Activated CD8-positive, alpha-beta memory T cell treated with anti-CD3 and anti-CD28 coated beads for 1 hour (primary cell): ENCODE results near the gene FBP2.
A peak's percentile ranks its signal among the peaks of the same experiment; 100 is the strongest.
"Not testable (repeated sequence)": the region's sequence is repeated elsewhere in the genome, so short reads cannot be mapped to it uniquely, and the experiment has no call there.

ENCODE experiments used
- DNase-seq, 2 donors: peaks; one replicate each; pipeline ENCODE4 v3.0.0-alpha.2; 2020; ENCODE audit warnings: low read depth in 1 of 2; ENCODE audit errors: extremely low read depth in 1 of 2

FBP2 gene

DNA sequence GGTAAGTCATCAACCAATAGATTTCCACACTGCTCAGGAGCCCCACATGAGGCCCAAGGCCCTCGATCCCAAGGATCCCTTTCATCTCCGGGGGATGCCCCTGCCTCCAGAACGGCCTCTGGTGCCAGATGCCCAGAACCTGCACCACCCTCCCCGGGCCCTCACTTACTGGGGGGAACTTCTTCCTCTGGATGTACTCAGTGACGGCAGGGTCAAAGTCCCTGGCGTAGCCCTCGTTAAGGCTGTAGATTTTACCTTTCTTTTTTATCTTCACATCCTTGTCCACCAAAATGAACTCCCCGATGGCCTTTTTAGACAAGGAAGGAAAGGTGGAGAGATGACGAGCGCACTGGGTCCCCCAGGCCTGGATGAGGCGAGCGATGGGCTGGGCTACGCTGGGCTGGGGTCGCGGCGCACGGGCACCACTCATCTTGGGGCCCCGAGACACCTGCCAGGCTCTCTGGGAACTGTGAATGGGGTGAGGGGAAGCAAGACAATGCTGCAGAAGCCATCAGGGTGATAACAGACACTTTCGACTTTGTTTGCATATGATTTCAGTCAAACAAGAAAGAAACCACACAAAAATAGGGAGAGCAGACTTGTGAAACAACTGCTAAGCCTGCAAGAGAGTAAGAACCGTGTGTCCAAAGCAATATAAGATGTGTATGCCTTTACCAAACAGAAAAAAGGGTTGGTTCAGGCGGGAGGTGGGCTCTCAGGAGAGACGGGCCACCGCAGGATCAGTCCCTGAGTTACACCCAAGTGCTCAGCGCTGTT is 13.2 kb upstream of the FBP2 start:
- no peak for DNase-seq

DNA sequence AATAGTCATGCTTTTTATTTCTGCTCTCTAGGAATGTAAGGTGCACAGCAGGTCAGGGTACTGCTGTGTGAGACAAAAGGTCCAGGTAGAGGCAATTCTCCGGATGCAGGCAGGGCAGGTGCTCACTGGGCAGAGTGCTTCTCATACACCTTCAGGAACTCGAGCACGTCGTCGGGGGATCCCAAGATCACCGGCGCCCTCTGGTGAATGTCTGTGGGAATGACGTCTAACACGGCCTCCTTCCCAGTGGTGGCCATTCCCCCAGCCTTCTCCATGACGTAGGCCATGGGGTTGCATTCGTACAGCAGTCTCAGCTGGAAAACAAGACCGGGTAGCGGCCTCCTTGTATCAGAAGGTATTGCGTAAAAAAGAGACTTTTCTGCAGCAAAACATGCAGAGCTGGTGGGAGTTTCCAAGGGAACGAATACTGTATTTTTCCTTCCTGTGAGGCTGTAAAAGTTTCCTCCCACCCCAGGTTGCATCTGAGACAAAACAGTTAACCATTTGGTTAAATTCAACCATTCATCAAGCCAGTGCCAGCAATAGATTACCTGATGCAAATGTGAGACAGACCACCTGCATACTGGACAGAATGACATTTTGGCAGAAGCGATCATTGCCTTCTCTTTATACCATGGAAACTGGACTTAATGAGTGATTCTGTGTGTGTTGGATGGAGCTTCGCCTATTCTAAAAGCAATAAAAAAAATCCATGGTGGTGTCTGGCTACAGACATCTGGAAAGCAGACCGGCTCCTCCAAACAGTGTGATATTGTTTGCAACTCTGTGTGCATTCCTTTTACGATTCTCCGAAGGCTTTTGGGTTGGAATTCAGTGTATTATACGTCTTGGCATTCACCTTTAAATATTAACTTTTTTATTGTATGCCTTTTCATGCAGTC is 9.9 kb upstream of the FBP2 start:
- peak; percentile 17 to 22 for DNase-seq

DNA sequence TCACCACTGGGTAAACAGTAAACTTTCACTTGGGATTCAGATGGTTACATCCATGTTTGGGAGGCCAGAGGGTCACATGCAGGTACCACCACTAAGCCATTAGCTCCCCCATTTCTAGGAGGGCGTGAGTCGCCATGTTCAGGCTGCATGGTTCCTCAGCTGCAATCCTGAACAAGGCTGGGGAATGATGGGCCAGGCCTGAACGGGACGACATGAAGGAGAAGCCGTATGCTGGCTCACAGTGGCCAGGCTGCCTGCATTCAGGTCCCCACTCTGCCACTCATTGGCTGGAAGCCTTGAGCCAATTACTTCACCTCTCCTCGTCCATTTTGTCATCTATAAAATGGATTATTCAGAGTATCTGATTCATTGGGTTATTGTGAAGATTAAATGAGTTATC is 9.0 kb upstream of the FBP2 start:
- DNase-seq = no peak

DNA sequence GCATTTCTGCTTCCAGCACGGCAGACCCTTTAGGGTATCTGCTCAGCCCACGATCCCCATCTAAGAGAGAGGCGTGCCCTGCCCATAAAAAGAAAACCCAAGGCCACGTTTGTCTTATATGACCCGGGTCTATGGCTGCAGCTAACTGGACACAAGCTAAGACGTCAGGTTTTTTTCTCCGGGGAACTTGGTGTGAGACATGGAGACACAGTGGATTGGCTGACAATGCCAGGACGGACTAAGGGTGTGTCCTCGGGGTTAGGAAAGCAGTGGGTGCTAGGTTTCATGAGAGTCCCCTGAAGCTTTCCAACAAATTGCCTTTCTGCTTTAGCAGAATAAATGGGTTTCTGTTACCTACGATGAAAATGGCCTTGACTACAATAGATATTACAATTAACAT is 7.1 kb upstream of the FBP2 start:
- DNase-seq = no peak

DNA sequence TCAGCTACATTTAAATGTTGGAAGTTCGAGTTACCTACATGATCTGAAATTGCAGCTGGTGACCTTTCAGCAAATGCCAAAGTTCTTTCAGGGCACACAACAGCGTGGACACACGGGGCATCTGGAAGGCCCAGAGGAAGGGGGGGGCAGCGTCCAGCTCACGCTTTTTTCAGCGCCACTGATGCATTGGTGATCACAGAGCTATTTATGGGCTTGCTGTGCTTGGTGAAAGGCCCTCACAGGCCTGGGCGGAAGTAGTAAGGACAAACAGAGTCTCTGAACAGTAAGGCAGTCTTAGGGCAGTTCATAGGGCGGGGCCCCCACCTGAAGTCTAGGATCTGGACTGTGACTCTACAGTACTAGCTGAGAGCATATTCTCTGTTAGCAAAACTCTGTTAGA is 6.6 kb upstream of the FBP2 start:
- DNase-seq = no peak

DNA sequence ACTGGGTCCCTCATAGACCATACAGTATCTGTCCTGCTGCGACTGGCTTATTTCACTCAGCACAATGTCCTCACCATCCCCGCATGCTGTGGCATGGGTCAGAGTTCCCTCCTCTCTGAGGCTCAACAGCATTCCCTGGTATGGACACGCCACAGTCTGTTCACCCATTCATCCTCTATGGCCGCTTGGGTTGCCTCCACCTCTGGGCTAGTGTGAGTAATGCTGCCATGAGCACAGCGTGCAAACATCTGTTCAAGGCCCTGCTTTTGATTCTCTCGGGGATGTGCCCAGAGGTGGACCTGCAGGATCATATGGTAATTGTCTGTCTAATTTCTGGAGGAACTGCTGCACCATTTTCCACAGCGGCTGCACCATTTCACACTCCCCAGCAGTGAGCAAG is 5.5 kb upstream of the FBP2 start:
- no peak for DNase-seq

DNA sequence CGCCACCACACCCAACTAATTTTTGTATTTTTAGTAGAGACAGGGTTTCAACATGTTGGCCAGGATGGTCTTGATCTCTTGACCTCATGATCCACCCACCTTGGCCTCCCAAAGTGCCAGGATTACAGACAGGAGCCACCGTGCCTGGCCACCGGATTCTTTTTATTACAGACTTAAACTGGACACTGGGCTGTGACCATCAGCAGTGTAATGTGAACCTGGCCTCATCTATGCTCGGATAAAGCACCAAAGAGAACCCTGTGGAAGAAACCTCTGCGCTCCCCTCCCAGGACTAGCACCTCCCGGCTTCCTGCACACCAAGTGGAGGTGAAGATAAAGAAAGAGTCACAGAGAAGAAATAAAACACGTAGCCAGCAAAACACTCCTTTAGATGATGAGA is 941 bp downstream of the FBP2 start:
- DNase-seq = not testable (repeated sequence)

DNA sequence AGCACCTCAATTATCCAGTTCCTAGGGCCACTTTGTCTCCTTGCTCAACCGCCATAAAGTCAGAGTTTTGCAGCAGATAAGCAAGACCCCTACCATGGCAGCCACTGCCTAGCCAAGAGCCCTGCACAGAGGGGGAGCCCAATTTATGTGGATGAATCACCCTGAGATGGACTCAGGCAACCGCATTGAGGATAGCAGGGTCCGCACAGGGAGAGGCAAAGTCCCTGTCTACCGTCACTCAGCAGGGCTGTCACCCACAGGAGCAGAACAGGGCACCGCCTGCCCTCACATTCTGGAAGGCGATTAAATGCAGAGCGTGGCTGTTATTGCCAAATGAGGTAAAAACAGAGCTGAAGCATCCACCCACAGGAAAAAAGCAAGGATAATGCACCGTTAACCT is 1.7 kb downstream of the FBP2 start:
- no peak for DNase-seq

DNA sequence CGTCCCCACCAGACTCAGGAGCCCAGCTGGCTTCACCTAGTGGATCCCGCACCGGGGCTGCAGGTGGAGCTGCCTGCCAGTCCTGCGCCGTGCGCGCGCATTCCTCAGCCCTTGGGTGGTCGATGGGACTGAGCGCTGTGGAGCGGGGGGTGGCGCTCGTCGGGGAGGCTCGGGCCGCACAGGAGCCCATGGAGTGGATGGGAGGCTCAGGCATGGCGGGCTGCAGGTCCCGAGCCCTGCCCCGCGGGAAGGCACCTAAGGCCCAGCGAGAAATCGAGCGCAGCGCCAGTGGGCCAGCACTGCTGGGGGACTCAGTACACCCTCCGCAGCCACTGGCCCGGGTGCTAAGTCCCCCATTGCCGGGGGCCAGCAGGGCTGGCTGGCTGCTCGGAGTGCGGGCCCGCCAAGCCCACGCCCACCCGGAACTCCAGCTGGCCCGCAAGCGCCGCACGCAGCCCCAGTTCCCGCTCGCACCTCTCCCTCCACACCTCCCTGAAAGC is 2.5 kb downstream of the FBP2 start:
- DNase-seq = not testable (repeated sequence)

DNA sequence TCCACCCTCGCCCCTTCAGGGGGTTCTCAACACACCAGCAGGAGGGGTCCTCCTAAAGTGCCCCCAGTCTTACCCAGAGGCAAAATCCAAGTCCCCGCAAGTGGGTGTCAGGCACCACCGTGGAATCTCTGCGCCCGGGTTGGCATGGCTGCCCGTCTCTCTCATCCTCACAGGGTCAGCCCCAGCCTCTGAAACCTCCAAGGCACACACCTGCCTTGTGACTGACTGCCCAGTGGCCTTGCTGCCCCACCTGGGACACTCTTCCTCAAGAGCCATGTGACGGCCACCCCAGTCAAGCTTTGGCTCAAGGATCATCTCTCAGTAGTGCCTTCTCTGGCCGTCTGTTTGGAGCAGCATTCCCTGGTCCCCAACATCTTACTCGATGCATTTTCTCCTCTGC is 4.9 kb downstream of the FBP2 start:
- DNase-seq = no peak

DNA sequence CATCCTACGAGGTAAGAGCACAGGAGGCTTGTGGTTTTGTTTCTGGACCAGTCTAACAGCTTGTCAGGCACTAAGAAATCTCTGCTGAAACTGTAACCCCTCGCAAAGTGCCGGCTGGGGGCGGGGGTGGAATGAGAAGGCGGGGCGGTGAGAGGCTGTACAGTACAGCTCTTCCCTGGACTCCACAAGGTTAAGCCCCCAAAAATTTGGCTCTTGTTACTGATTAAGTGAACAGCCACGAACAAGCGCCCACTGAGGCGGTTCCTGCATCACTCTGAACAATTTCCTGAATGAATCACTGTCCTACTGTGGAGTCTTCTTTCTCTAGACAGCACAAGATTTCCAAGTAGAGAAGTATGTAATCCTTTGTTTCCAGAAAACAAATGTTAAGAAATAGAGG is 6.8 kb downstream of the FBP2 start:
- no peak for DNase-seq

DNA sequence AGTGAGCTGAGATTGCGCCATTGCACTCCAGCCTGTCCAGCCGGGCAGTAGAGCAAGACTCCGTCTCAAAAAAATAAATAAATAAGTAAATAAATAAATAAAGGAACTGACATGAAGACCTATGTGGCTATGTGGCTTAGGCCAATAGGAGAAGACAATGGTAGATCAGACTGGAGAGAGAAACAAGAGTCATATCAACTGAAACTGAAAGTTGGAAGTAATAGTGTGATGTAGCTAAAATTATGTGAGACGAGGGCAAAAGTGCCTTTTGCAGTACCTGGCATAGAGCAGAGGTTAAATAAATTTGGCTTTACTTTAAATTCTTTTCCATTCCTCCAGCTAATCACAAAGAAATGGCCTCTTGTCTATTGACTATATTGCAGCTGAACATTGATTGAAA is 7.3 kb downstream of the FBP2 start:
- no peak for DNase-seq

DNA sequence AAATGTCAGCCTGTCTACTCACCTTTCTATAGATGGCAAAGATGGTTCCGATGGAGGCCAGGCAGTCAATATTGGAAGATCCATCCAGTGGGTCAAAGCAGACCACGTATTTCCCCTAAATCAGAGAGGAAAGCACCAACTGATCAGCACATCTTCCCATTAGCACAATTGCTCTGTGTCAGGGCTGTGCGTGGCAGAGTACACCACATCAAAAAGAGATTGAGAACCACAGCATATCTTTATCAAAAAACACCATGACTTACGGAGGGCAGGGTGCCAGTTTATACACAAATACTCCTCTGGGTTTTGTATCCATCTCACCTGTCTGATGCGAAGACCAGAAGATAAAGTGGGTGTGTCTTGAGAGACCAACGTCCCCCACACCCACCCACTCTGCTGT is 9.1 kb downstream of the FBP2 start:
- no peak for DNase-seq

DNA sequence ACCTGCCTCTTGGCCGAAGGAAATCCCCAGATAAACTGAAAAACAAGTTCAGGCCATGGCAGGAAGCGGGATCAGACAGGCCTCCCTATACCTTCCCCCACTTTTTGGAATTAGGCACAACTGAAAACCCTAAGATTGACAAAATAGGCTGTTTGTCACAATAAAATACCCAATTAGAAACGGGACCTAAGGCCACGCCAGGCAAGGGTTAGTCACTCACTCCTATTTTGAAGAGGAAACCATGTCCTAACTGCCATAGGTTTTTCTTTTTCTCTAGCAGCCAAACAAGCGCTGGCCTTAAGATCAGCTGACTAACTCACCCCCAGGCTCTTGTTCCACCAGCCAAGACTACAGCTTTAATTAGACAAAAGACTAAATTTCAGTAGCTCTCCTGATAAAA is 11.9 kb downstream of the FBP2 start:
- DNase-seq = no peak

DNA sequence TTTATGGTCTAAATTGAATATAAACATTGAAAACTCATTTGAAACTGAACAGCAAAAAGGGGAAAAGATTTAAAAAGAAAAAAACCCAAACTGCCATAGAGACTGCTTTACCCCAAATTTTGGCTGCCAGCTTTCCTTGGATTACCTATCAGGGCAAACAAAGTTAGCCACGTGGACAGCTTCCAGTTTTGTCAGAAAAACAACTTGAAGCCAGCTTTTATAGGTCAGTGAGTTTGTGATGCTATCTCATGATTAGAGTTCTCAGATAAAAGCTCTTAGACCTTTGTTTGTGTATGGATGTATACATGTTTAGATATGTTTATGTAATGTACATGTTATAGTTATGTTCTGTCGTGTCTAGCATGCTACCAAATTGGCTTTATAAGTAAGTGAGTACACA is 16.1 kb downstream of the FBP2 start:
- DNase-seq = no peak

DNA sequence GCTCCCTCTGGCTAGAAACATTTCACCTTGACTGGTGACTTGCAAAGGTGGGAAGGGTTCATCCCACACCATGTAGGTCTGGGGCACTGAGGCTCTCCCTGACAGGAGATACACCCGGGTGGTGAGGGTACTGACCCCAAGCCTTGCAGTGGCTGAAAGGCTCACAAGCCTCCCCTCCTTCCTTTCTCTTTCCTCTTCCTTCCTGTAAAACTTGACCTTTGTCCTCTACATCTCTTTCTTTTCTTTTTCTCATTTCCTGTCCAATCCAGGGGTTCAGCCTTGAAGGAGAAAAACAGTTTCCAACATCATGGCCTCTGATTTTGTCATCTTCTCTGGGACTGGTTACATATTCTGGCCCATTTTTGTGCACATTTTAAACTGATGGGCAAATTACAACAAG is 16.6 kb downstream of the FBP2 start:
- DNase-seq = no peak

DNA sequence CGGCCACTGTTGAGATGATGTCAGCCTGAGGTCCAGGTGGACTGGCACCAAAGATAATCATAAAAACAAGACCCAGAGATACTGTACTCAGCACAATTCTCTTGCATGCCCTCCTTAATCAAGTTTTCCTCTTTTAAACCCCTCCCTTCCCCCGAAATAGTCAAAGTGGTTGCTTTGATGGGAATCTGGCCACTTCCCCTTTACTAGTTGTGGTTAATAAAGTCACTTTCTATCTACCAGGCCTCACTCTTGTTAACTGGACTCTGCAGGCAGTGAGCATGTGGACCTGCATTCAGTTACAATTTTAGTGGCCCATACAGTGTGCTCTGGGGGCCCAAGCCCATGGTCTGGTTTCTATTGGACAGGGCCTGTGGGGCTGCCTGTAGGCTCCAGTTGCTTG is 17.5 kb downstream of the FBP2 start:
- DNase-seq = no peak

DNA sequence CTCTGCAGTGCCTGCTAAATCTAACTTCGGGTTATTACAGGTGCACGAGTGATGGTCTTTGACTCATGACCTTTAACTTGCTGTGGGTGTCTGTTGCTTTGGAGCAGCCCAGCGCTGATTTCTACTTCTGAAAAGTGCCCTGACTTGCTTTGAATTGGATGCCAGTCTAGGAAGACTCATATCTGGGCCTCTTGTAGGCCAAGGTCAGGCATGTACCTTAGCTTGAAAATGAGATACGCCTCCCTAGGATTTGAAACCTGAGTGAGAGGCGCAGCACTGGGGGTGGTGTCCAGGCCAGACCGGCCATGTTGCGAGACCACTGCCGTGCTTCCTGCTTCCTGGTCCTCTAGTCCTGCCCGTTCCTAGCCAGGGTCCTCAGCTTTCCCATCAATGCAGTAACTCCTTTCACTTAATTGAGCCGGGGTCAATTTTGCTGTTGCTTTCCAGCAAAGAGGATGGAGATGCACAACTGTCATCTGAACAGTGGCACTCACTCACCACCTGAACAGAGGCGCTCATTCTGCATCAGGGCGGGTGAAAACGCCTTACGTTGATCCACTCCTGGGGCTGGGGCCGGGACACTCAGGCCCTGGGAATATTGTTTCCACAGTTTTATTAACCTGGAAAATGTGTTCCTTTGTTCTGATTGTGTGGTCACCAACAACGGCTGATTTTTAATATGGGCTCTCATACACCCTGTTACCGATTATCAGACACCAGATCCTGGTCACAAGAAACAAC is 24.5 kb downstream of the FBP2 start:
- no peak for DNase-seq

DNA sequence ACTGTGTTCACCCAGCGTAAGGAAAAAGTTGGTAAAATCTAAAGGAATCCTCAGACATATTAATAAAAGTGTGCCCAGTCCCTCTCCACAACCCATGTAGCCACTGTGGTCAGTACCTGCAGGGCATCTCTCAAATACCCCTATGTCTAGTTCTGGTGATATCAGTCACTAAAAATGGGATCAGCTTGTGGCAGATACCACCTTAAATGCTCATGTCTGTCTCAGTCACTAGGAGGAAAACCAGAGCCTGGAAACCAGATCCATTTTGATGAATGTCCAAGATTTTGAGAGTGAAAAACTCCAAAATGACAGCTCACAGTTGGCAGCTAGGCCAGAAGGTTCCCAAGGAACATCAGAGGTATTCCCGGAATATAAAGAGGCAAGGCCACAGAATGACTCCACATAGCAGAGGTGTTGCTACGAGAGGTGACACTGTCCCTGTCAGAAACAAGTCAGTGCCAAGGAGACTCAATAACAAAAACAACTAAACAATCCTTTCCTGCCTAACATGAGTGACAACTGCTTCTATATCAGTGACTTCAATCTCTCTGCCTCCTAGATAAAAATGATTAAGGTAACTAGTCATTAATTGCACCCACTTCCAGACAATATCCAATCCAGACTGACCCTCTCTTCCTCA is 25.3 kb downstream of the FBP2 start:
- no peak for DNase-seq

DNA sequence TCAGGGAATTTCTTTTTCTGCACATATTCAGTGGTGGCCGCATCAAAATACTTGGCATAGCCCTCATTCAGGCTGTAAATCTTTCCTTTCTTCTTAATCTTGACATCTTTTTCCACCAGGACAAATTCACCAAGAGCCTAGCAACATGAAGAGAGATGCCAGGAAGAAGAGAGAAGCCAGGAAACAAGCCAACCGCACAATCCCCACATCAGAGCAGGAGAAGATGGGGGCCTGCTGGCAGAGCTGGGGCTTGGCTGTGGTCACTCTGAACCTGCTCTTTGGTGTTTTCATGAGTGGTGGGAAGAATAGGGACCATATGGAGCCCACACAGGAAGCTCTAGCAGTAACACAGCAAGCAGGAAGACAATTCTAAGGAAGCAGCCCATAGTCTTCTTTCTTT is 26.4 kb downstream of the FBP2 start:
- no peak for DNase-seq

DNA sequence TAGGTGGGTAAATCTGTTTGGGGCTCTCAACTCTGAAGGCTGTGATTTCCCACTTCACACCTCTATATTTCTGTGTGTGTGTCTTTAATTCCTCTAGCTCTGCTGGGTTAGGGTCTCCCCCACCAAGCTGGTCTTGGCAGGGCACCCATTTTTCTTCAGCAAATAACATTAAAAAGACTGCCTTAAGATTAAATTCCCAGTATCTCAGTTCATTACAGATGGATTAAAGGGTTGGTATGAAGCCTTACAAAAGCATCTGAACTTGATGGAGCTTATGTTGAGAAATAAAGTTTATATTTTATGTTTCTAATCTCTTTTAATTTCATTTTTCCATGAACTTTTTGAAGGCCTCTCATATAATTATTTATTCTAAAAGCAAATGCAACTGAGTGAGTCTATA is 27.1 kb downstream of the FBP2 start:
- DNase-seq = no peak
